ENCODE measurements around the gene PRKCA. TPM values are rescaled to one million over a fixed set of nuclear protein-coding genes. Genes with fewer than 3 reads are reported as not detected.

PRKCA gene
- total and polyA plus RNA-seq, 2 donors (not counting 3 experiments of a cell fraction or from before 2014, with no cell fraction given), result 7.5 to 34.2 TPM

- no peak for FAIRE-seq
These were observed 404.5 kb downstream of the PRKCA start for GRCh38 chr17:66706851-66707450.

More at GRCh38 chr17:66706851-66707450, 404.5 kb downstream of the PRKCA start:
- no peaks in the 10 kb centered on the region for H4K20me1 ChIP-seq (replicated peaks; ENCODE audit: control insufficient read depth, extremely low read depth, insufficient read depth, low read length)
- H3K79me2 ChIP-seq (ENCODE audit: control insufficient read depth, insufficient read depth, low read length), result no peaks in the 10 kb centered on the region
- no peak overlapping the region for H3K9ac ChIP-seq (replicated peaks; ENCODE audit: extremely low read depth, insufficient read depth, low read length)
- H3K36me3 ChIP-seq (ENCODE audit: control insufficient read depth in 2 of 2, extremely low read depth in 1 of 2, insufficient read depth in 2 of 2, low read length in 2 of 2), result no peaks in the 10 kb centered on the region
- H3K4me1 ChIP-seq (ENCODE audit: control insufficient read depth, extremely low read depth, insufficient read depth, low read length), result no peaks in the 10 kb centered on the region
- no peak overlapping the region for H2AFZ ChIP-seq (ENCODE audit: low read depth, low read length)
- H3K9me3 ChIP-seq (replicated peaks; ENCODE audit: control insufficient read depth, insufficient read depth, low read length), result no peaks in the 10 kb centered on the region
- H3K4me3 ChIP-seq (replicated peaks in 1 of 3; ENCODE audit: insufficient read depth in 1 of 3, low read depth in 1 of 3, low read length in 3 of 3), result no peak overlapping the region
- no peak for DNase-seq (ENCODE audit: low read depth, low spot score)
- no peaks in the 10 kb centered on the region for H3K9me1 ChIP-seq (replicated peaks; ENCODE audit: control insufficient read depth, extremely low read depth, insufficient read depth, low read length)
- TF ChIP-seq JUN (IDR thresholded peaks at IDR 0.05; ENCODE audit: borderline replicate concordance, insufficient read depth, insufficient read length, low read depth) (no peak), MYC (IDR thresholded peaks at IDR 0.05; ENCODE audit: low read depth, low read length) (no peak), MAX (IDR thresholded peaks at IDR 0.05; ENCODE audit: insufficient read depth, insufficient read length) (no peak), GATA2 (IDR thresholded peaks at IDR 0.05; ENCODE audit: insufficient read depth, insufficient read length, low read depth, low read length) (no peak), FOS (IDR thresholded peaks at IDR 0.05; ENCODE audit: borderline replicate concordance, insufficient read depth, low read length) (no peak), CTCF (IDR thresholded peaks at IDR 0.05; ENCODE audit: extremely low read depth in 1 of 2, insufficient read depth in 1 of 2, low read depth in 1 of 2, low read length in 2 of 2) (no peak), EZH2 (IDR thresholded peaks at IDR 0.05; ENCODE audit: borderline replicate concordance, low read depth, low read length, severe bottlenecking) (no peak), POLR2AphosphoS5 (IDR thresholded peaks at IDR 0.05; ENCODE audit: insufficient read depth, low read depth, low read length) (no peak), POLR2A (IDR thresholded peaks at IDR 0.05; ENCODE audit: low read depth, low read length) (no peak)
- ChIA-PET CTCF (interaction anchor here (1.6 kb wide), 1 partner anchor 21 kb away, joined by 6 read pairs; no protein-coding TSS in a partner anchor), POLR2A (no interaction called here)
- H3K27me3 ChIP-seq (ENCODE audit: control insufficient read depth in 2 of 2, insufficient read depth in 2 of 2, low read length in 2 of 2), result no peaks in the 10 kb centered on the region
- H3K27ac ChIP-seq (ENCODE audit: insufficient read depth, low read depth, low read length), result no peak overlapping the region
- H3K4me2 ChIP-seq (ENCODE audit: insufficient read depth, low read length), result no peak overlapping the region
- intact Hi-C loops (cut with micrococcal nuclease) (no loop called here), dilution Hi-C loops (cut with MboI; ENCODE audit: extremely low pct_ligation_motif_present, low sequenced_read_pairs) (no loop called here)
- BruUV-seq (replicated peaks), result no TSS peak

Measured in endothelial cell of umbilical vein (primary cell).